HG02973 (cell line): ENCODE measurements around the gene IQSEC3.

Experiments used
- ATAC-seq: cut with Tn5 transposase; IDR thresholded peaks from one replicate; pipeline ENCODE4 v1.9.1; 2021; ENCODE audit warnings: moderate library complexity; ENCODE audit not compliant: unreplicated experiment

IQSEC3 gene

DNA sequence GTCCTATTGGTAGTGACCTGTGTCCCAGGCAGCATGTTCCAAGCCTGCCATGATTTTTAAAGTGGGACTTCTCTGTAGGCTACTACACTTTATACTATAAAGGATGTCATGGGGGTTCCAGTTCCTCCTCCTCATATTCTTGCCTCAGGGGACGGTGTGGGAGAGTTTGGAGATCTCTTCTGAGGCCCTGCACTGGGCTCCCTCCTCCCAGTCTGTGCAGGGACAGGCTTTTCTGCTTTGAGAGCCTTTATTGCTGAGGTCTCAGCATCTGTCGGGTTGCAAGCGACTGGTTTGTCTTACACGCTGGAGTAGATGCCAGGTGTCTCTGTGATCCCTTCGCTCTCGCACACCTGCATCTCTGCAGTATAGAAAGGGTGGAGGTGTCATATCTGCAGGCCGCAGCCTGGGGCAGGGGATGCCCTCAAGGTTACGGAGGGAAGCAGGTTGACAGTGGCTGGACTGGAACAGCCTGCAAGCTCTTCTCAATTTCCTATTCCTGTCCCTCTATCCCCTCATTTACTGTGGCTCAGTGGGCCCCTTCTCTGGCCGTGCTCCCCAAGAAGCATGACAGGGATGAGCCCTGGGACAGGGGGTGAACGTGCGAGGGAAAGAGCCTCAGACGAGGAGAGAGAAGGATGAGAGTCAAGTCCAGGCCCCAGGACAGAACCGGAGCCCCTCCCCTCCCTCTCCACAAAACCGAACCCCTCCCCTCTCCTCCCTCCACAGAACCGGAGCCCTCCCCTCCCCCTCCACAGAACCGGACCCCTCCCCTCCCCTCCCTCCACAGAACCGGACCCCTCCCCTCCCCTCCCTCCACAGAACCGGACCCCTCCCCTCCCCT lies 96.1 kb downstream of the IQSEC3 start:
- ATAC-seq, result no peak

DNA sequence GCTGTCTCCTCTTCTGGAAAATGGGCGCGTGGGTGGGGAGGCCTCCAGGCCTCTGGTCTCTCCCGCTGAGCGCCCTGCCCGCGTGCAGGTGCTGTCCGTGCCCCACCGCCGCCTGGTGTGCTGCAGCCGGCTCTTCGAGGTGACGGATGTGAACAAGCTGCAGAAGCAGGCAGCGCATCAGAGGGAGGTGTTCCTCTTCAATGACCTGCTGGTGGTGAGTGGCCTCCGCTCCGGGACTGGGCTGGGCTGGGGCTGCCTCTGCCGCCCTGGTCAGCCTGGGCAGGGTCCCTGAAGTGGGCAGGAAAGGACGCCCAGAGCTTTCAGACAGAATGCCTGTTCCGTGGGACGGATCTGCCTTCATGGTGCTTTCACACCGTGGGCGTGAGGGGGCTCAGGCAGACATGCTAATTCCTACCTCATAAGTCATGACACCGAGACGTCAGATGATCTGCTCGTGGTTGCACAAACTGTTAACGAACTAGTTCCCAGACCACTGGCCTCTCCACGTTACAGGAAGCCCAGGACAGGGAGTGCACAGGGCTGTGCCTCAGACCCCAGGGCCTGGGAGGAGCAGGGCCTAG lies 96.9 kb downstream of the IQSEC3 start:
- ATAC-seq, result no peak

DNA sequence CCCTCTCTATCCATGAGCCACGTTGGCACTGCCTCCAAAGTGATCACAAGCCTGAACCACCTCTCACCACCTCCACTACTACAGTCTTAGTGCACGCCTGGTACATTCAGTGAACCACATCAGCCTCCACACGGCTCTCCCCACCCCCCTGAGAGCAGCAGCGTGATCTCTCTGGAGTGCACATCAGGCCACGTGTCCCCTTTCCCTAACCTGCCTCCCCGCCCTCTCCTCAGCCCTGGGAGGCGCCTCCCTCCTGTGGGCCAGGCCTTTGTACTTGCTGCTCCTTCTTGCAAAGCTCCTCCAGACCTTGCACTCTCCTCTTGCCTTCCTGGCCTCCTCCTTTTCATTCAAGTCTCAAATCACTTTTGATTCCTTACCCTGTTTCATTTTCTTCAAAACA lies 97.6 kb downstream of the IQSEC3 start:
- no peak for ATAC-seq

DNA sequence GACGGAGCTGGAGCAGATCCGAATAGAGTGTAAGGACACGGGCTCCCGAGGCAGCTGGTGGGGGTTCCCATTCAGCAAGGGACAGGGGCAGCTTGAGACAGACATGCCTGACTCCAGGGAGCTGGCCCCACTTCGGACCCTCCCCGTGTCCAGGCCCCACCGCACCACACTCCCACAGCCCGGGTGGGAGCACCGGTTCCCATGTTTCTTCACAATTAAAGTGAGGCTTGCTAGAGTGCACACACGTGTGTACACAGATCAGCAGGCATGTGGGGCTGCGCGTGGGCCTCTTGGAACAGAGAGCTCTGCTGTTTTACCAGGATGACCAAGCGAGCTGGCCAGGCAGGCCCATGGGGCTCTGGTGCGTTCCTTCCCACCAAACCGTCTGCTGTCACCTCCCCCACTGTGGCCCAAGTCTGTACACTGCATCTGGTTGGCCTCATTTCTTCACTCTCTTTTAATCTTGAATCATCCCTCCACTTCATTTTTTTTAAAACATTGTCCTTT lies 99.3 kb downstream of the IQSEC3 start:
- ATAC-seq, result no peak

DNA sequence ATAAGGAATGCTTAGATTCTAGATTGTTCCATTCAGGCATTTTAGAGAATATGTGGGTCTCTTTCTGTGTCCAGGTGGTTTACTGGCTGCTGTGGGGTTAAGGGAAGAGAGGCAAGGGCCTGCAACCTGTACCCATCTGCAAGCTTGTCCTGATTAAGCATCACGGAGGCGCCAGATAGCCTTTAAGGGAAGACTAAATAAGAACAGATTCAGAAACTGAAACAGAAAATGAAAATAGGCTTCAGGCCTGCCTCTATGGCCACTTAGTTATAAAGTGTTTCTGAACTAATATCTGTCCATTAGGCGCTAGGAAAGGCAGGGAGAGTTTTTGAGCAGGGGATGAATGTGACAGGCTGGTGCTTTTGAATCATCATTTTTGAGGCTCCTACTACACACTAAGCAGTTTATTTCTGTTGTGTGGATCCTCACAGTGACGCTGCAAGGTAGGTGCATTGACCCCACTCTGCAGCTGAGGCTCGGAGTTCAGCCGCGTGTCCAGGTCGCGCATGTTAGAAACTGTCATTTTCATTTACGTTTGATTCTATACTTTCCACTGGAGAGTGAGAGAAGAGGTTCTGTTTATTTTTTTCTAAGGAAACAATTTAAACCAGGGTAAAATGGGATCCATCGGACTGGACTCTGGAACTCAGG lies 100.0 kb downstream of the IQSEC3 start:
- ATAC-seq, result no peak

DNA sequence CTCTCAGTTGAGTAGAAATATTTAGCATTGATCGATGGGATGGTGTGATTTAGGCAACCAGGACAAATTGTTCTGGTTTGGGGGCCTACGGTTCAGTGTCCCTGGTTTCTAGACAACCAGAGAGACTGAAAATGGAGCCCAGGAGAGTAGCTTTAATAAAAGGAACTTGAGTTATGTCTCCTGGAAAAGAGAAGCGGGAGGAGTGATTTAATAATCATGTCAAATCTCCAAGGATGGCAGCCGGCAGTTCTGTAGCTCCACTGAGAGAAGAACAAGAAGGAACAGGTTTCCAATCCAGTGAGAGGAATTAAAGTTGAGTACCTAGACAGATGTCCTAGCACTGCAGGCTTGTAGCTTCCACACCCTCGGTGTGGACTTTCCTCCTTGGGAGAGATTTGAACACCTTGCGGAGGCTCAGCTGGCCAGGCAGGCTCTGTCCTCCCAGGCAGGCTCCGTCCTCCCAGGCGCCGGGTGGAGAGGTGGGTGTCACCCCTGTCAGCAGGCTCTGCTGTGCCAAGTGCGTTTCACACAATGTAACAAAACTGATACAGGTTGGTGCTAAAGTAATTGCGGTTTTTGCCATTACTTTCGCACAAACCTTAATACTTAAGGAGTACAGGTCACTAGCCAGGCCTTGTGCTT lies 101.5 kb downstream of the IQSEC3 start:
- ATAC-seq, result no peak

DNA sequence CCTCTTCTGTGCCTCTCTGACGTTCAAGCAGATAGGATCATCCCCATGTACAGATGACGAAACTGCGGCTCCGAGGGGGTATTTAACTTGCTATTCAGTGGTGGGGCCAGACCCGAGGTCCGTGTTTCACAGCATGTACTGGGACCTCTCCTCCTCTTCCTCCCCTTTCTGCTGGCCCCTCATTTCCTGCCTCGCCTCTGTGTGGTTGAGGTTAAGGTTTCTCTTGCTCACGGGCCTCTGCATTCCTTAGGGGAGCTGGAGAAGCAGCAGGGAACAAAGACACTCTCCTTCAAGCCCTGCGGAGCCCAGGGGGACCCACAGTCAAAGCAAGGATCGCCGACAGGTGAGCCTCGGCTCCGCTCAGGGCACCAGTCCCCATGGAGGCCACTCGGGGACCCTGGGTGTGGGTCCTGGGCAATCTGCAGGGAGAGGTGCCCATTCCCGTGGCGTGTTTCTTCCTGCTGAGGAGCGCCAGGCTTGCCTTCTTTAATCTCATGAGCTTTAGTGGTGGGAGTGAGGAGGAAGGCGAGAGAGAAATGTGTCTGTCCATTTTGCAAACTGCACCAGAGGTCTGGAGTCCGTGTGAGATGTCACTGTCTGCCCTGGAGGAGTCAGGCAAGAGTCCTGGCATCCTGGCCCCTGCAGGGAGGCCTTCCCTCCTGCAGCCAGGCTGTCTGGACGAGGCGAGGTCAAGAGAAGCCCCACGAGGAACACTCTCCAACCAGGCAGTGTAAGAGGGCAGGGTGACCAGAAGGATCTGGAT lies 102.4 kb downstream of the IQSEC3 start:
- ATAC-seq, result no peak

DNA sequence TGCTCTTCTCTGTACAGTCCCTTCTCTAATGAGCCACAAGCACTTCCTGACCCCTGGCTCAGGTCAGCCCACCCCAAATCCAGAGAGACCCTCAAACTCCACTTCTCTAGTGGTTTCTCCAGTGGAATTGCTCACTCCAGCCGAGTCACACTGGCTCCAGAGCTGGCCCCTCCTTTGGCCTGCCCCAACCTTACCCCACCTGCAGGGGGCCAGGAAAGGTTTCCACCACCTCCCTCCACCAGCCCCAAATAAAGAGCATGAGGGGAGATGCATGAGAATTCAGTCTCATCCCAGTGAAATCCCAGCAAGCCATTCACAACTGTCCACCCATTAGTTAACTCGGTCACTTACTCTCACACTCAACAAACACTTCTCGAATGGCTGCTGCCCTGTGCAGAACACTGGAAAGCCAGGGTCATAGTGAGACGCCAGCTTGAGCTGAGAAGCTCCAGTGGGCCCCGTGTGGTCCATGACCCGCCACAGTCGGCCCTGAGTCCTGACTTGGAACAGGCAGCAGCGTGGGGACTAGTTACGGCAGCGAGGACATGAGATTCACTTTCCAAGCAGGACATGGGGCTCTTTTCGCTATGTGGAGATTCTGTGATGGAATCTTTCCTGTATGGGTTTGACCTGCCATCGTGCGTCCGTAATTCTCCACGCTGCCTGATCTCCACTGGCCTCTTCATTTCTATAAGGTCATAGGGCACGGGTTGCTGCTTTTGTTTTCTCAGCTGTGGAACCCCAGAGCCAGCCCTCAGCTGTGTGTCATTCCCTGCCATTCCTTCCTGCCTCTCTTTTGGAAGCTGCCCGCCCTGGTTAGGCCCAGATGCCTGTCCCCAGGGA lies 103.2 kb downstream of the IQSEC3 start:
- no peak for ATAC-seq

DNA sequence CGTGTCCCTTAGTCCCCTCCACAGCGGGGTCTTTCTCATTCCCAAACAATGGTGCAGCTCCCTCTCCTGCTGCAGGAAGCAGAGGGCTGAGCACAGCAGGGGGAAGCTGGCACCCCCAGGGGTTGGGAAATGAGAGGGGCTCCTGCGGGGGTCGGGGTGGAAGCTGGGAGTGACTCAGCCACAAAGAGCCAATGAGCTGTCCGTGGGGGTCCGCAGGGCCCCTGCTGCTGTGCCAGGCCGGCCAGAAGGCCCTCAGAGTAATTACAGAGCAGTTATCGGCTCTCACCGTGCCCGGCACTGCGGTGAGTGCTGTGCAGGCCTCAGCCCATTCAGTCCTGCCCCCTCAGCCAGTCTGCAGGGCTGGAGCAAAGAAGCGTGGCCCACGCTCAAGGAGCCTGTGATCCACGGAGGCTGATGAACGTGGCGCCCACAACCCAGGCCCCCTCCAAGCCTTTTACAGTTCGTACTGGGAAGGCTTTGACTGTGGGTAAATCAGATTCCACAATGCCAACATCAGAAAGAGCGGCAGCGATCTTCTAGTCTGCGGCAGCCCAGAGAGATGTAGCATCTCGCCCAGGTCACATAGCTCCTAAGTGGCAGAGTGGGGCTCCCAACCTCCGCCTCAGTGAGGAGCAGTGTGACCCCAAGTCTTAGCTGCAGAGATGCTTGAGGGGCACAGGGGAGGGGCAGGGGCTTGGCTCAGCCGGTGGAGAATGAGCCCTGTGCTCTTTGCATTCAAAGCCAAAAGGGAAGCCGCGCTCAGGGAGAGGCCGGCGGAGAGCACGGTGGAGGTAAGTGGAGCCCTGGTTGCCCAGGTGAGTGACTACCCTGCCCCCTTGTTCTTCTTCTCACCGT lies 104.0 kb downstream of the IQSEC3 start:
- no peak for ATAC-seq

DNA sequence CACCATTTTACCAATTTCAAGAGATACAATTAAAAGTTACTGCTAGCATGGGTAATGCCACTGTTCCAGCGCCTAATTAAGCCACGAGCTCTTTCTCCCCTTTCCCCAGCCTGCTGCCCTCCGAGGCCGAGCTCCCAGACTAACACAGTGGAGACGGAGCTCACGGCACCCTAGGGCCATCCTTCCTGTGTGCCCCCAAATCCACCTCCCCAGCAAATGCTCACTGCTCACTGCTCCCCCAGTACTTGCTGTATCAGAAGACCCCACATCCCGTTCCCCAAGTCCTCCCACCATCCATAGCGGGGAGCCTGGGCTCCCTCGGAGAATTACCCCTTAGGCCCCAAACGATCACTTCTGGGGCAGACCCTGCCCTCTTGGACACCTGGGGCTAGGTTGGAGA lies 104.7 kb downstream of the IQSEC3 start:
- no peak for ATAC-seq

DNA sequence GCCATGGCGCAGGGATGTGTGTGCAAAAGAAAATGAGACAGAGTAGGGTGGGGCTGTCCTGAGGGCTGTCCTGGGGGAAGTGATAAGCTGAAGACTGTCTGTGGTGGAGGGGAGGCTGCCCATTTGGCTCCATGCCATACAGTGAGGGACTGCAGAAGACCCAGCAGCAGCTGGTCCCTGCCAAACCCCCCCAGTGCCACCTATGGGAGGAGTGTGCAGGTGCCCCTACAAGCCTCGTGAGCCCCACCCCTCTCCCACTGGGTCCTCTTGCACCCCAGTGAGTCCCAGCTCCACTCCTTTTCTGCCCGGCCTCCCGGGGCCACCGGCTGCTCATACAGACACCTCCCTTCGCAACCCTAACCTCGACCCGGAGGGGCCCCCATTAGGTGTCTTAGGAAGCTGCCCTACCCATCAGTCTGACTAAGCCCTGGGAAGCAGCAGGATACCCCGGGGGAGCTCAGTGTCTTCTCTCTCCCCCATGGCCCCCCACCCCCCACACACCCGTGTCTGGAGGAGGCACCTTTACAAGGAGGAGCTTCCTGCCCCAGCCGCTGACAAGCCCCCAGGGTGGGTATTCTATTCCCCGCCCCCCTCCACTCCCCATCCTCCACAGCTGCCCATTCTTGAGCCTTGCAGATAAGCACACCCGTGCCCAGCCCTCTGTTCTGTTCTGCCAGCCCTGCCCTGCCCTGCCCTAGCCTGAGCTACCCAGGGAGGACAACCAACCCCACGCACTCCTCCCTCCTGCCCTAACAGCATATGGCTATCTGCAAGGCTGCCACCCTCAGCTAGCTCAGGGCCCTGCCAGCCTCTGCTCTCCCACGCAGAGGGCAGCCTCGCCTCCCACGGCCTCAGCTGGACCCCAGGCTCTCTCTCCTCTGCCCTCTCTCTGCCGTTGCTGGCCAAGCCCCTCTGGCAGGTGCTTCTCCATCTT lies 105.4 kb downstream of the IQSEC3 start:
- ATAC-seq, result no peak

DNA sequence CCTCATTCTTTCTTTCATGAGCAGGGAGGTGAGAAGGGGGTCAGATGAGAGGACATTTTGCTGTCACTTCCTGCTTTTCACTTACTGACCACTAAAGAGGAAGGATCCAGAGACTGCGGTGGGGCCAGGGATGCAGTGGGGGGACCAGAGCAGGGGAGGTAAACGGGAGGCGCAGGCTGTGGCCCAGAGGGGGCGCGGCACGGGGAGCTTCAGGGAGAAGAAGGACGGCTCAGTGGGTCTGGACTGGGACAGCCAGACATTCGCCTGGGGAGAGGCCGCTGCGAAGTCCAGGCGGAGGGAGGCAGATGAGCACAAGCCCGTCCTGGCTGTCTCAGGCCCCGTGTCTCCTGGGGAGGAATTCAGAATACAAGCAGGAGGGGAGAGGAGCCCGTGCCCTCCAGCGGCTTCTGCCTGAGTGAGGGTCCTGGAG lies 106.2 kb downstream of the IQSEC3 start:
- ATAC-seq, result no peak

DNA sequence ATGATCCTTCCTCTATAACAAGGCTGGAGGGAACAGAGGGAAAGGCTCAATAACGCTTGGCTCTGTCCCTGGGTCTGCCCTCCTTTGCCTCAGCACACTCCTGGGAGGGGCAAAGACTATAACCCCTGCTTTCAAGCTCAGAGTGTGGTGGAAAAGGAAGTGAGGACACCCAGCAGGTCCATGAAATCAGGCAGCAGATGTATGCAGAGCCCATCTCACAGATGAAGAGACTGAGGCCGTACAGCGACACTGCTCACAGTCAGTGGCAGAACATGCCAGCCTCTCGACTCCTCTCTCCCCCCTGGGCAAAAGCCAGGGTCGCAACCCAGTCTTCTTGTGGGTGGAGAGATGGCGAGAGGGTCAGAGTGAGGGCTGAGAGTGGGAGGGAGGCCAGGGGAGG lies 107.6 kb downstream of the IQSEC3 start:
- no peak for ATAC-seq

DNA sequence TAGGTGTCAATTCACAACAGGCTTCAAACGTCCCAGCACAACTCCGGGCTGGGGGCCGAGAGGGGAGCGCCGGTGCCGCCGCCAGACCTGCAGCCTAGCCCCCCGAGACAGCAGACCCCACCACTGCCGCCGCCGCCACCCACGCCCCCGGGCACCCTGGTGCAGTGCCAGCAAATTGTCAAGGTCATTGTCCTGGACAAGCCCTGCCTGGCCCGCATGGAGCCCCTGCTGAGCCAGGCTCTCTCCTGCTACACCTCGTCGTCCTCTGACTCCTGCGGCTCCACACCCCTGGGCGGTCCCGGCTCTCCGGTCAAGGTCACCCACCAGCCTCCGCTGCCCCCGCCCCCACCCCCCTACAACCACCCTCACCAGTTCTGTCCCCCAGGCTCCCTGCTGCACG lies 108.0 kb downstream of the IQSEC3 start:
- no peak for ATAC-seq

DNA sequence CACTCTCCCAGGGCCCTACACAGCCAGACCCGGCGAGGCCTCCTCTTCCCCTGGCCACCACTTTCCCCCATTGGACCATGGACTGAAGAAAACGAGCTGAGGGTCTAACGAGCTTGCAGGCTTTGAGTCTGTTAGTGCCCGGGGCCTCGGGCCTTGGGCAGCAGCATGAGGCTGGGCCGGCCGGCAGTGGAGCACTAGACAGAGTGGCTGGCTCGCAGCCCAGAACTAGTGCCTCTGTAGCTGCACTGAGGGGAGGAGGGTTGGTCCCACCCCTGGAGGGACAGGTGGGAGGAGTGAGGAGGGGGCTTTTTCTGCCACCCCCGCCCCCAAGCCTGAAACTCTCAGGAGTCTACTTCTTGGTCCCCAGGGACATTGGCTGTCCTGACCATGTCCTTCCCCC lies 108.7 kb downstream of the IQSEC3 start:
- no peak for ATAC-seq

DNA sequence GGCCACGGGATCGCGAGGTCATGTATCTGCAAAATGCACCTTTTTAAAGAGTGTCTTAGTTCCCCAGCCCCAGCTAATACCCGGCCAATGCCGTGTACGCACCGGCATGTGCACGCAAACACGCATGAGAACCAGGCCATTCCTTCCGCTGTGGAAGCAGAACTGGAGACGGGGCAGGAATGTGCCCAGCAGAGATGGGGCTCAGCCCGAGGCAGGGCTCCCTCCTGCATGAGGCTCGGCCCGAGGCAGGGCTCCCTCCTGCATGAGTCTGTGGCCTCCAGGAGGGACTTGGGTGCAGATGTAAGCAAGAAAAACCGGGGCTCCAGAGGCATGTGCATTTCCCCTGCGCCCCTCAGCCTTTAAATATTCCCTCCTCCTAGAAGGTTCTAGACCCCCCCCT lies 109.2 kb downstream of the IQSEC3 start:
- no peak for ATAC-seq

DNA sequence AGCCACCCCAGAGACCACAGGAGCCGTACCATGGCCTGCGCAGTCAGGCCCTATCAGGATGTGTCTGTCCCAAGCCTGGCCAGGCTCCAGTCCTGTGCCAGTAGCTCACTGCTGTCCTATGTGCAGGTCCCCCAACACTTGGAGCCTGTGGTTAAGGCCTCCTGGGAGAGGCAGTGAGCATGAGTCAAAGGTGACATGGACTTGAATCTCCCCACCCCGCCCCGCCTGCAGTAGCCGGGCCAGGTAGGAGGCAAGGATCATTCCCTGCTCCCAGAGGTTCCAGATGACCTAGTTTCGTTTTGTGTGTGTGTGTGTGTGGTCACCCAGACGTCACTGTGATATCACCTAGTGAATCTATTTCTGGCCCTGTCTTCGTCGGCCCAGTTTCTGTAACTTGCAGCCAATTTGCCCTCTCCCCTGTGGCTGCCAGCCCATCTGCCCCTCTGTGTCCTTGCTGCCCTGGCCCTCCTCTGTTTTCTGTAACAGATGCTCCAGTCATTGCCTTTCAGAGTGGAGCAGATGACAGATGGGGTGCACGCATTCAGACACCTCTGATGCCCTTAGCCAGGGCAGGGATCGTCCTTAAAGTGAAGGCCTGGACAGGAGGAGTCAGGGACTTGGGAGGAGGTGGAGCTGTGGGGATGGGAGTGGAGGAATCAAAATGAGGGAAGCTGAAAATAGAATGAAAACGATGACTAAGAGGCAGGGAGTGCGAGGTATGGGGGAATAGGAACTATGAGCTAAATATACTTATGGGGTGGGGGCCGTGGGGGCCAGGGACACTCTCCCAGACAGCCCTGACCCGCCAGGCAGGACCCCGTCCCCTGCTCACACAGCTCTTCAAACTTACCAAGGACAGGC lies 110.0 kb downstream of the IQSEC3 start:
- no peak for ATAC-seq
